Suprapubic skin (tissue), 3 donors: ENCODE results near the gene RILPL2.

ENCODE experiments used
- POLR2AphosphoS5 ChIP-seq, 3 donors: sonication (generic); formaldehyde crosslinking; IDR thresholded peaks; one replicate each; pipeline ENCODE4 v1.6.1; 2017; ENCODE audit warnings: antibody characterized with exemption in 3 of 3
- TF ChIP-seq, protein P1 (sequence below), 2 donors: fragments of 200-600 bp in 1 of 2; fragments of 450-650 bp in 1 of 2; sonication (generic) in 1 of 2; IDR thresholded peaks; one replicate each; pipeline ENCODE4 v1.5.1; 2016 to 2019; ENCODE audit warnings: antibody characterized with exemption in 2 of 2, mild to moderate bottlenecking in 1 of 2, moderate library complexity in 1 of 2

DNA sequence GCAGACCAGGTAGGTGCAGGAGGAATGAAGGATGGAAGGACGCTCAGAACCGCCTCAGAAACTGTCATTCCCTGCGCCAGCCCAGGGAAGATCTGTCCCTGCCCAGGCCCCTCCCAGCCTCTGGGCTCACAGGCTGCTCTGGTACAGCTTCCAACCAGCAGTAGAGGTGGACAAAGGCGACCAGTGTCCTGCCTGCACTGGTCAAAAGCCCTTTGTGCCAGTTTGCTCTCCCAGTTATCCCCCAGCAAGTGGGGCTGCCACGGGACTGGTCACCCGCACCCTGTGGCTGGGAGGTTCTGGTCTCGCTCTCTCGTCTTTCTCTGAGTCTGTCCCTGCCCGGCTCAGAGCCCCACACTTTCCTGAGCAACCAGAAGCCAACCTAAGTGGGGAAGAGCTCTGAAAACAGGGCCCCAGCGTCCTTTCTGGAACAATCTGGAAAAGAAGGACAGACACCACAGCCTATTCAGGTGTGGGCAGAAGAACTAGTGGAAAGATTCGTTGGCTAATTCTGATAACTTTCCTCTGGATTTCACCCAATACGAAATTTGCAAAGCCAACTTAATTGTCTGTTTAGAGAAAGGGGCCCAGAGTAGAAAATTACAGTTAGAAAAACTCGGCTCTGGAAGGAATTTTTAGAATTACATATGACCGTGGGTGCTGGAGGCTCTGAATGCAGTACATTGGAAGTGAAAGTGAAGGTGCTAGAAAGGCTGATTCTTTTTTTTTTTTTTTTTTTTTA lies 43.1 kb upstream of the RILPL2 start:
- TF ChIP-seq POLR2AphosphoS5 (IDR thresholded peaks at IDR 0.05) = no peak
- TF ChIP-seq, protein P1, sequence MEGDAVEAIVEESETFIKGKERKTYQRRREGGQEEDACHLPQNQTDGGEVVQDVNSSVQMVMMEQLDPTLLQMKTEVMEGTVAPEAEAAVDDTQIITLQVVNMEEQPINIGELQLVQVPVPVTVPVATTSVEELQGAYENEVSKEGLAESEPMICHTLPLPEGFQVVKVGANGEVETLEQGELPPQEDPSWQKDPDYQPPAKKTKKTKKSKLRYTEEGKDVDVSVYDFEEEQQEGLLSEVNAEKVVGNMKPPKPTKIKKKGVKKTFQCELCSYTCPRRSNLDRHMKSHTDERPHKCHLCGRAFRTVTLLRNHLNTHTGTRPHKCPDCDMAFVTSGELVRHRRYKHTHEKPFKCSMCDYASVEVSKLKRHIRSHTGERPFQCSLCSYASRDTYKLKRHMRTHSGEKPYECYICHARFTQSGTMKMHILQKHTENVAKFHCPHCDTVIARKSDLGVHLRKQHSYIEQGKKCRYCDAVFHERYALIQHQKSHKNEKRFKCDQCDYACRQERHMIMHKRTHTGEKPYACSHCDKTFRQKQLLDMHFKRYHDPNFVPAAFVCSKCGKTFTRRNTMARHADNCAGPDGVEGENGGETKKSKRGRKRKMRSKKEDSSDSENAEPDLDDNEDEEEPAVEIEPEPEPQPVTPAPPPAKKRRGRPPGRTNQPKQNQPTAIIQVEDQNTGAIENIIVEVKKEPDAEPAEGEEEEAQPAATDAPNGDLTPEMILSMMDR (IDR thresholded peaks at IDR 0.05) = no peak
